Naive thymus-derived CD4-positive, alpha-beta T cell (primary cell): Measurements from ENCODE around the gene EIF5. TPM values are rescaled to one million over a fixed set of nuclear protein-coding genes. Genes with fewer than 3 reads are reported as not detected.

ENCODE experiments used
- ATAC-seq: fragments of 150-1000 bp; cut with Tn5 transposase; 2 replicates; pipeline ENCODE4 v1.10.0; 2021; ENCODE audit warnings: mild to moderate bottlenecking, moderate library complexity
- CTCF ChIA-PET: fragments of 350-600 bp; sonication (Branson Sonifier 250); formaldehyde crosslinking; loops from one replicate; lab custom pipeline; 2021; ENCODE audit warnings: antibody characterized with exemption; lab: Charles Lee
- POLR2A ChIA-PET: fragments of 350-600 bp; sonication (Branson Sonifier 250); formaldehyde crosslinking; loops from one replicate; lab custom pipeline; 2021; ENCODE audit warnings: antibody characterized with exemption, inconsistent platforms; lab: Charles Lee
- DNase-seq, 9 donors: peaks; one replicate each; pipeline versions ENCODE4 v3.0.0 to v3.0.0-alpha.2; 2020 to 2022; ENCODE audit warnings: mixed read lengths in 1 of 9
- H3K27ac ChIP-seq: one replicate; pipeline ENCODE4 v1.7.0; 2013; ENCODE audit warnings: mild to moderate bottlenecking, low read depth, low read length, moderate library complexity
- H3K27me3 ChIP-seq, 2 donors: one replicate each; pipeline ENCODE4 v1.7.0; 2013; ENCODE audit warnings: low read length in 2 of 2, mild to moderate bottlenecking in 2 of 2, moderate library complexity in 2 of 2; ENCODE audit not compliant: control insufficient read depth in 2 of 2, insufficient read depth in 2 of 2
- H3K36me3 ChIP-seq, 3 experiments: 1 replicate in 2 of 3; 2 replicates in 1 of 3; pipeline ENCODE4 v1.7.0; 2013; ENCODE audit warnings: low read length in 3 of 3, mild to moderate bottlenecking in 3 of 3, moderate library complexity in 1 of 3; ENCODE audit not compliant: insufficient read depth in 3 of 3, control insufficient read depth in 2 of 3
- H3K4me1 ChIP-seq, 2 donors: one replicate each; pipeline ENCODE4 v1.7.0; 2013; ENCODE audit warnings: low read length in 2 of 2, mild to moderate bottlenecking in 2 of 2, moderate library complexity in 1 of 2; ENCODE audit not compliant: control insufficient read depth in 2 of 2, insufficient read depth in 2 of 2
- H3K4me3 ChIP-seq: 2 replicates; pipeline ENCODE4 v1.7.0; 2013; ENCODE audit warnings: mild to moderate bottlenecking, low read length
- H3K9me3 ChIP-seq, 3 experiments: 1 replicate in 2 of 3; 2 replicates in 1 of 3; pipeline ENCODE4 v1.7.0; 2013; ENCODE audit warnings: low read length in 3 of 3; ENCODE audit not compliant: control insufficient read depth in 2 of 3
- H3K27ac Mint-ChIP-seq, 9 donors: one replicate each; pipeline ENCODE4 v1.8.0; 2020 to 2022; ENCODE audit warnings: mixed read lengths in 9 of 9, mild to moderate bottlenecking in 8 of 9, moderate library complexity in 5 of 9, inconsistent platforms in 2 of 9
- H3K27me3 Mint-ChIP-seq, 5 donors: one replicate each; pipeline ENCODE4 v1.8.0; 2021 to 2022; ENCODE audit warnings: mixed read lengths in 5 of 5, mild to moderate bottlenecking in 1 of 5
- H3K36me3 Mint-ChIP-seq, 5 donors: one replicate each; pipeline ENCODE4 v1.8.0; 2020 to 2022; ENCODE audit warnings: mixed read lengths in 5 of 5, mild to moderate bottlenecking in 3 of 5, inconsistent platforms in 1 of 5
- H3K4me1 Mint-ChIP-seq, 7 donors: one replicate each; pipeline ENCODE4 v1.8.0; 2020 to 2022; ENCODE audit warnings: mixed read lengths in 7 of 7, mild to moderate bottlenecking in 3 of 7, inconsistent platforms in 1 of 7
- H3K4me3 Mint-ChIP-seq, 10 donors: one replicate each; pipeline ENCODE4 v1.8.0; 2020 to 2022; ENCODE audit warnings: mild to moderate bottlenecking in 10 of 10, mixed read lengths in 10 of 10, moderate library complexity in 6 of 10, inconsistent platforms in 2 of 10
- H3K9me3 Mint-ChIP-seq, 11 donors: one replicate each; pipeline ENCODE4 v1.8.0; 2020 to 2022; ENCODE audit warnings: mixed read lengths in 11 of 11, mild to moderate bottlenecking in 4 of 11, inconsistent platforms in 1 of 11, moderate library complexity in 1 of 11
- intact Hi-C, 2 donors: fragments of 100-400 bp; cut with micrococcal nuclease; formaldehyde crosslinking; loops; one replicate each; pipeline ENCODE4 v1.15.1; 2023
- polyA plus RNA-seq, 2 donors: library from polyadenylated mRNA; unstranded; fragments of 300-500 nt; fragmentation: Illumina TruSeq; gene quantifications; one replicate each; pipeline ENCODE4 v1.2.3, GENCODE V29; 2021
- total RNA-seq, 6 experiments: library from RNA in 5 of 6; stranded (reverse) in 5 of 6; gene quantifications; 1 replicate in 5 of 6; 2 replicates in 1 of 6; pipeline ENCODE4 v1.2.3 and lab custom pipeline; 2021 to 2026

EIF5 gene
- total and polyA plus RNA-seq, 7 experiments from 2014 or later = 182 to 716 (median 322) TPM

- ATAC-seq = peak; percentile 14
- no peak overlapping the region for H3K4me3 Mint-ChIP-seq
- H3K27ac Mint-ChIP-seq = peak overlapping the region in 5 of 9 donors; percentile 23 to 77 (median 70)
- peaks cover 0 to 13% (median 0%) of the 10 kb centered on the region in 7 donors for H3K4me1 Mint-ChIP-seq
- Histone ChIP-seq H3K36me3 (peaks cover 4 to 23% (median 12%) of the 10 kb centered on the region in 3 experiments), H3K27me3 (no peaks in the 10 kb centered on the region), H3K4me1 (no peaks in the 10 kb centered on the region), H3K4me3 (no peak overlapping the region), H3K9me3 (no peaks in the 10 kb centered on the region), H3K27ac (no peak overlapping the region)
- ChIA-PET CTCF (no interaction called here), POLR2A (interaction anchor here (0.6 to 8.6 kb wide), 2 partner anchors 13 to 80 kb away, joined by 3 to 73 read pairs; partner anchors contain the start of gene EIF5)
- peaks cover 0 to 6% (median 1%) of the 10 kb centered on the region in 5 donors for H3K27me3 Mint-ChIP-seq
- H3K36me3 Mint-ChIP-seq = peaks cover 0 to 22% (median 10%) of the 10 kb centered on the region in 5 donors
- intact Hi-C loops = no loop called here
- H3K9me3 Mint-ChIP-seq = peaks cover 0 to 3% (median 0%) of the 10 kb centered on the region in 11 donors
- no peak for DNase-seq
Measured at GRCh38 chr14:103347091-103347815, 13.2 kb downstream of the EIF5 start.

GRCh38 chr14:103348154-103348553, 14.1 kb downstream of the EIF5 start:
- no peak overlapping the region for H3K4me3 Mint-ChIP-seq
- peaks cover 0 to 13% (median 9%) of the 10 kb centered on the region in 5 donors for H3K36me3 Mint-ChIP-seq
- H3K36me3 ChIP-seq = peaks cover 0 to 15% (median 4%) of the 10 kb centered on the region in 3 experiments
- POLR2A ChIA-PET = interaction anchor here (8.6 kb wide), 1 partner anchor 14 kb away, joined by 73 read pairs; the partner anchor contains the start of gene EIF5
- no peaks in the 10 kb centered on the region for H3K9me3 ChIP-seq
- peaks cover 0 to 10% (median 0%) of the 10 kb centered on the region in 7 donors for H3K4me1 Mint-ChIP-seq
- DNase-seq (no peak), ATAC-seq (no peak)
- CTCF ChIA-PET = no interaction called here
- H3K9me3 Mint-ChIP-seq = peaks cover 0 to 3% (median 0%) of the 10 kb centered on the region in 11 donors
- H3K27me3 Mint-ChIP-seq = peaks cover 0 to 10% (median 5%) of the 10 kb centered on the region in 5 donors
- H3K27ac Mint-ChIP-seq = peak overlapping the region in 2 of 9 donors; percentile 8 to 12
- H3K4me3 ChIP-seq = no peak overlapping the region
- intact Hi-C loops = no loop called here
- H3K27me3 ChIP-seq = no peaks in the 10 kb centered on the region
- no peaks in the 10 kb centered on the region for H3K4me1 ChIP-seq
- no peak overlapping the region for H3K27ac ChIP-seq

- ChIA-PET POLR2A (interaction anchor here (8.6 kb wide), 1 partner anchor 16 kb away, joined by 73 read pairs; the partner anchor contains the start of gene EIF5), CTCF (no interaction called here)
- Mint-ChIP-seq H3K9me3 (peaks cover 0 to 5% (median 0%) of the 10 kb centered on the region in 11 donors), H3K4me1 (peaks cover 0 to 8% (median 0%) of the 10 kb centered on the region in 7 donors), H3K4me3 (no peak overlapping the region), H3K27ac (peak overlapping the region in 1 of 9 donors; percentile 5), H3K36me3 (peaks cover 0 to 4% (median 1%) of the 10 kb centered on the region in 5 donors), H3K27me3 (peaks cover 0 to 10% (median 5%) of the 10 kb centered on the region in 5 donors)
- H3K27me3 ChIP-seq = no peaks in the 10 kb centered on the region
- no peak overlapping the region for H3K4me3 ChIP-seq
- no peaks in the 10 kb centered on the region for H3K36me3 ChIP-seq
- intact Hi-C loops = no loop called here
- H3K27ac ChIP-seq = no peak overlapping the region
- ATAC-seq = no peak
- H3K9me3 ChIP-seq = no peaks in the 10 kb centered on the region
- DNase-seq = no peak
- H3K4me1 ChIP-seq = no peaks in the 10 kb centered on the region
Measured at GRCh38 chr14:103349982-103350381, 15.9 kb downstream of the EIF5 start.

- Histone ChIP-seq H3K4me1 (no peaks in the 10 kb centered on the region), H3K27me3 (no peaks in the 10 kb centered on the region), H3K9me3 (no peaks in the 10 kb centered on the region), H3K27ac (no peak overlapping the region), H3K4me3 (no peak overlapping the region), H3K36me3 (no peaks in the 10 kb centered on the region)
- H3K27ac Mint-ChIP-seq = no peak overlapping the region
- ATAC-seq (no peak), DNase-seq (no peak)
- H3K27me3 Mint-ChIP-seq = peaks cover 0 to 13% (median 5%) of the 10 kb centered on the region in 5 donors
- H3K4me3 Mint-ChIP-seq = no peak overlapping the region
- ChIA-PET POLR2A (no interaction called here), CTCF (interaction anchor here (0.7 kb wide), 1 partner anchor 68 kb away, joined by 5 read pairs; no protein-coding TSS in a partner anchor)
- H3K4me1 Mint-ChIP-seq = peaks cover 0 to 9% (median 3%) of the 10 kb centered on the region in 7 donors
- peaks cover 0 to 1% (median 0%) of the 10 kb centered on the region in 5 donors for H3K36me3 Mint-ChIP-seq
- intact Hi-C loops = no loop called here
- peaks cover 0 to 1% (median 0%) of the 10 kb centered on the region in 11 donors for H3K9me3 Mint-ChIP-seq
Measured at GRCh38 chr14:103353362-103353761, 19.3 kb downstream of the EIF5 start.

- Mint-ChIP-seq H3K4me3 (no peak overlapping the region), H3K36me3 (peaks cover 0 to 1% (median 0%) of the 10 kb centered on the region in 5 donors), H3K4me1 (peaks cover 0 to 9% (median 3%) of the 10 kb centered on the region in 7 donors), H3K27me3 (peaks cover 0 to 13% (median 5%) of the 10 kb centered on the region in 5 donors), H3K27ac (no peak overlapping the region), H3K9me3 (peaks cover 0 to 1% (median 0%) of the 10 kb centered on the region in 11 donors)
- H3K27ac ChIP-seq = no peak overlapping the region
- H3K4me3 ChIP-seq = no peak overlapping the region
- POLR2A ChIA-PET = no interaction called here
- intact Hi-C loops = no loop called here
- DNase-seq (no peak), ATAC-seq (no peak)
- no peaks in the 10 kb centered on the region for H3K4me1 ChIP-seq
- CTCF ChIA-PET = no interaction called here
- H3K36me3 ChIP-seq = no peaks in the 10 kb centered on the region
- no peaks in the 10 kb centered on the region for H3K27me3 ChIP-seq
- H3K9me3 ChIP-seq = no peaks in the 10 kb centered on the region
Measured at GRCh38 chr14:103354141-103354540, 20.1 kb downstream of the EIF5 start.

- CTCF ChIA-PET = no interaction called here
- H3K4me3 Mint-ChIP-seq = peak overlapping the region in 1 of 10 donors; percentile 29
- peaks cover 8 to 22% (median 9%) of the 10 kb centered on the region in 5 donors for H3K27me3 Mint-ChIP-seq
- H3K36me3 Mint-ChIP-seq = peaks cover 0 to 7% (median 4%) of the 10 kb centered on the region in 5 donors
- no peaks in the 10 kb centered on the region for H3K4me1 ChIP-seq
- DNase-seq = no peak
- intact Hi-C loops = no loop called here
- no peak for ATAC-seq
- no peaks in the 10 kb centered on the region for H3K36me3 ChIP-seq
- no peaks in the 10 kb centered on the region for H3K9me3 ChIP-seq
- POLR2A ChIA-PET = interaction anchor here (1.4 kb wide), 1 partner anchor 21 kb away, joined by 3 read pairs; no protein-coding TSS in a partner anchor
- H3K27ac ChIP-seq = no peak overlapping the region
- no peak overlapping the region for H3K27ac Mint-ChIP-seq
- peaks cover 0 to 8% (median 0%) of the 10 kb centered on the region in 11 donors for H3K9me3 Mint-ChIP-seq
- H3K4me1 Mint-ChIP-seq = peaks cover 0 to 9% (median 3%) of the 10 kb centered on the region in 7 donors
- H3K4me3 ChIP-seq = no peak overlapping the region
- H3K27me3 ChIP-seq = no peaks in the 10 kb centered on the region
Measured at GRCh38 chr14:103356024-103356682, 22.1 kb downstream of the EIF5 start.
